GM23338 (cell line): Measurements from ENCODE around the gene ANKH.

Experiments
- CREB1 ChIP-seq: fragments of 250-450 bp; sonication (Bioruptor Pico); IDR thresholded peaks from 2 replicates; pipeline ENCODE4 v1.5.0; 2020; ENCODE audit warnings: low read depth, mild to moderate bottlenecking, moderate library complexity
- CTCF ChIP-seq, 2 experiments: fragments of 200-600 bp in 1 of 2; sonication (generic) in 1 of 2; conservative IDR thresholded peaks; 2 replicates each; pipeline versions ENCODE4 v1.5.1 to v1.6.1; 2016 to 2017; ENCODE audit warnings: antibody characterized with exemption in 2 of 2, low read depth in 2 of 2, mild to moderate bottlenecking in 2 of 2, moderate library complexity in 1 of 2
- ETS1 ChIP-seq: IDR thresholded peaks from 2 replicates; pipeline ENCODE4 v1.6.1; 2016; ENCODE audit warnings: antibody characterized with exemption
- EZH2 ChIP-seq: fragments of 200-600 bp; sonication (generic); IDR thresholded peaks from one replicate; pipeline ENCODE4 v1.8.0; 2017; ENCODE audit warnings: antibody characterized with exemption, mild to moderate bottlenecking, low read depth; ENCODE audit not compliant: unreplicated experiment
- EZH2phosphoT487 ChIP-seq: fragments of 200-600 bp; sonication (generic); IDR thresholded peaks from one replicate; pipeline ENCODE4 v1.8.1; 2018; ENCODE audit warnings: antibody characterized with exemption; ENCODE audit not compliant: unreplicated experiment
- JUNB ChIP-seq: IDR thresholded peaks from one replicate; pipeline ENCODE4 v1.6.1; 2016; ENCODE audit warnings: antibody characterized with exemption; ENCODE audit not compliant: unreplicated experiment
- NANOG ChIP-seq: IDR thresholded peaks from 2 replicates; pipeline ENCODE4 v1.6.1; 2016; ENCODE audit warnings: antibody characterized with exemption, borderline replicate concordance
- POLR2AphosphoS5 ChIP-seq: IDR thresholded peaks from 2 replicates; pipeline ENCODE4 v1.6.1; 2016; ENCODE audit warnings: antibody characterized with exemption, low read depth
- REST ChIP-seq: IDR thresholded peaks from one replicate; pipeline ENCODE4 v1.6.1; 2018; ENCODE audit warnings: antibody characterized with exemption; ENCODE audit not compliant: unreplicated experiment
- STAT1 ChIP-seq: IDR thresholded peaks from one replicate; pipeline ENCODE4 v1.6.1; 2016; ENCODE audit warnings: antibody characterized with exemption; ENCODE audit not compliant: unreplicated experiment
- ZNF114 ChIP-seq: fragments of 250-450 bp; sonication (Bioruptor Pico); IDR thresholded peaks from 2 replicates; pipeline ENCODE4 v1.5.0; 2020; ENCODE audit warnings: mild to moderate bottlenecking, moderate library complexity
- ZNF331 ChIP-seq: fragments of 250-450 bp; sonication (Bioruptor Pico); IDR thresholded peaks from 2 replicates; pipeline ENCODE4 v1.5.0; 2020; ENCODE audit warnings: low read depth, mild to moderate bottlenecking, moderate library complexity

GRCh38 chr5:14663734-14664269 lies 207.8 kb downstream of the ANKH start:
- TF ChIP-seq REST: no peak
- no peak for TF ChIP-seq CTCF (conservative IDR thresholded peaks at IDR 0.05; ENCODE audit: low read depth in 2 of 2)
- TF ChIP-seq EZH2phosphoT487: no peak
- TF ChIP-seq EZH2: peak; percentile 41
- no peak for TF ChIP-seq POLR2AphosphoS5
- TF ChIP-seq STAT1: no peak
- TF ChIP-seq CREB1 (CRISPR knock-in tag): no peak
- no peak for TF ChIP-seq NANOG
- TF ChIP-seq ETS1: no peak
- TF ChIP-seq JUNB: no peak
- TF ChIP-seq ZNF114: no peak
- TF ChIP-seq ZNF331 (CRISPR knock-in tag): no peak
